NB4 (cell line): ENCODE measurements around the gene WHAMM.

Source experiments
- DNase-seq: peaks from one replicate; pipeline ENCODE4 v3.0.0; 2010; ENCODE audit warnings: low read depth
- H3K4me3 ChIP-seq: one replicate; pipeline ENCODE4 v1.5.1; 2011; ENCODE audit warnings: mild to moderate bottlenecking, low read depth, low read length, moderate library complexity
- MYC ChIP-seq: IDR thresholded peaks from 2 replicates; pipeline ENCODE4 v1.6.1; 2011; ENCODE audit warnings: low read depth, low read length
- POLR2A ChIP-seq: IDR thresholded peaks from 2 replicates; pipeline ENCODE4 v1.6.1; 2011; ENCODE audit warnings: mild to moderate bottlenecking; ENCODE audit not compliant: insufficient read length; ENCODE audit errors: extremely low read depth
- TF ChIP-seq, protein P1 (sequence below): IDR thresholded peaks from 2 replicates; pipeline ENCODE4 v1.6.1; 2011; ENCODE audit warnings: low read depth, low read length
- TF ChIP-seq, protein P2 (sequence below): IDR thresholded peaks from one replicate; pipeline ENCODE4 v1.5.1; 2012; ENCODE audit warnings: low read depth, low read length

Gene WHAMM

DNA sequence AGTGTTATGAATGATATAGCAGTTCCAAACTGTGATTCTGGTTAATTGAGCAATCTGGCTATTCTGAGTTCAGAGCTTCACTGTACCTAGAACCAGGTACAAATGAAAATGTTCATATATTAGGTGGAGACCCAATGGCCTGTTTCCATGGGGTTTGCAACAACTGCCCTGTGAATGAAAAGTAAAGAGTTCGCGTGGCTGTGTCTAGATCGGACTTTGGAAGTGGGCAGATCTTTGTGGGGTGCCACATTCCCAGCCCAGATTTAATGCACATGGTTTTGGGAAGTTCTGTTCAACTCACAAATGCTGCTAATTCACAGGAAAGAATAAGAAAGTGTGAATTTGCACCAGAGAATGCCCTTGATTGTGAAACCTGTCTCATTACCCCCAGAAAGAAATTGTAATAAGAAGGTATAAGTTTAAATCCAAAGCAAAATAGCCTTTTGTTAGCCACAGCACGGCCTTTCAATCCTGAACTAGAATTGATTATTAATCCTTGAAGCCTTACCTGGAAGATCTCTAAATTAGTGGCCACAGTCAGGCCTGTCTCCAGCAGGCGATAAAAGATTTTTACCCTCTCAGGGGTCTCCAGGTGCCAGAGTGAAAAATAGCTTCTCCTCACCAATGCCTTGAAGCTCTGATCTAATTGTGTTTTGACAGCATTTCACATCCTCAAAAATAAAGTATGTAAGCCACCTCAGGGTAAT is 22.6 kb downstream of the WHAMM start:
- no peak for DNase-seq
- H3K4me3 ChIP-seq = peak overlapping the region; percentile 42
- TF ChIP-seq POLR2A (no peak), MYC (no peak)
- TF ChIP-seq, protein P1, sequence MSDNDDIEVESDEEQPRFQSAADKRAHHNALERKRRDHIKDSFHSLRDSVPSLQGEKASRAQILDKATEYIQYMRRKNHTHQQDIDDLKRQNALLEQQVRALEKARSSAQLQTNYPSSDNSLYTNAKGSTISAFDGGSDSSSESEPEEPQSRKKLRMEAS = no peak
- TF ChIP-seq, protein P2, sequence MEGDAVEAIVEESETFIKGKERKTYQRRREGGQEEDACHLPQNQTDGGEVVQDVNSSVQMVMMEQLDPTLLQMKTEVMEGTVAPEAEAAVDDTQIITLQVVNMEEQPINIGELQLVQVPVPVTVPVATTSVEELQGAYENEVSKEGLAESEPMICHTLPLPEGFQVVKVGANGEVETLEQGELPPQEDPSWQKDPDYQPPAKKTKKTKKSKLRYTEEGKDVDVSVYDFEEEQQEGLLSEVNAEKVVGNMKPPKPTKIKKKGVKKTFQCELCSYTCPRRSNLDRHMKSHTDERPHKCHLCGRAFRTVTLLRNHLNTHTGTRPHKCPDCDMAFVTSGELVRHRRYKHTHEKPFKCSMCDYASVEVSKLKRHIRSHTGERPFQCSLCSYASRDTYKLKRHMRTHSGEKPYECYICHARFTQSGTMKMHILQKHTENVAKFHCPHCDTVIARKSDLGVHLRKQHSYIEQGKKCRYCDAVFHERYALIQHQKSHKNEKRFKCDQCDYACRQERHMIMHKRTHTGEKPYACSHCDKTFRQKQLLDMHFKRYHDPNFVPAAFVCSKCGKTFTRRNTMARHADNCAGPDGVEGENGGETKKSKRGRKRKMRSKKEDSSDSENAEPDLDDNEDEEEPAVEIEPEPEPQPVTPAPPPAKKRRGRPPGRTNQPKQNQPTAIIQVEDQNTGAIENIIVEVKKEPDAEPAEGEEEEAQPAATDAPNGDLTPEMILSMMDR = no peak

DNA sequence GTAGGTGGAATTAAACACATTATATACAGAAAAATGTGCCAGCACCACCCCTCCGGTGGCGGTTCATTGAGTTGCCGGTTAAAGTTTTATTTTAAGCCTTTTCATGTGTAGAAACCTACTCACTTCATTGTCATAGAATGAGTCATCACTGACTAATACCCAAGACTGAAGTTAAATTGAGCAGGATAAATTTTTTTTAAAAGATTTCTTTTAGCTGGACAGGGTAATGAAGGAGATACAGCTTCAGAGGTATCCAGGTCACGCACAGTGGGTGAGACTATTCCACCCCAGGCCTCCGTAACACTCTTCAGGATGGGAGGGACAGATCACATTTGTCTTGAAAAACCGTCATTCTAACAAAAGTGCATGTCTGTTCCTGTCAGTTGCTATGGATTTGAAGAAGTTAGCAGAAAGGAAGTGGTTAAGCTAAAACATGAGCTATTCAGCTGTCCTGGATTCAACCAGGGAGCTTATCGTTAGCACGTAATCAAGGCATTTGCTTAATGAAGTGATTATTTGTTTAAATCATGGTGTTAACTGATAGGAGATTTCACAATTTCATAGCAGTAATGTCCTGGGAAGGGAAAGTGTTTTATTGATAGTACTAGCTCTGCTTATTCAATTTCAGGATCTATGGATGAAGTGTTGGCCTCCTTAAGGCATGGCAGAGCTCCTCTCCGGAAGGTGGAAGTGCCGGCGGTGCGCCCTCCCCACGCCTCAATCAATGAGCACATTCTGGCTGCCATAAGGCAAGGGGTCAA is 23.4 kb downstream of the WHAMM start:
- TF ChIP-seq, protein P1 = peak; percentile 88
- no peak for TF ChIP-seq POLR2A
- peak; percentile 90 for DNase-seq
- H3K4me3 ChIP-seq = peak overlapping the region; percentile 42

DNA sequence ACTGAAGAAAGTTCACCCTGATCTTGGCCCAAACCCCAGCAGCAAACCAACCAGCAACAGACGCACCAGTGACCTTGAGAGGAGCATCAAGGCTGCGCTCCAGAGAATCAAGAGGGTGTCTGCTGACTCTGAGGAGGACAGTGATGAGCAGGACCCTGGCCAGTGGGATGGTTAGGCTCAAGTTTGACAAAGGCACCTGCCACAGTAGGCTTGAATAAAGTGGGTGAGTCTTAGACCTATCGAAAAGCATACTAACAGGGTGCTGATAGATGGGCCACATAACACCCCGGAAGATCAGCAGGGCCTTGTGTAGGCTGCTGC is 23.9 kb downstream of the WHAMM start:
- peak overlapping the region; percentile 26 for H3K4me3 ChIP-seq
- TF ChIP-seq, protein P1 = no peak
- TF ChIP-seq, protein P2 = no peak
- no peak for TF ChIP-seq MYC
- no peak for TF ChIP-seq POLR2A
- DNase-seq = no peak

DNA sequence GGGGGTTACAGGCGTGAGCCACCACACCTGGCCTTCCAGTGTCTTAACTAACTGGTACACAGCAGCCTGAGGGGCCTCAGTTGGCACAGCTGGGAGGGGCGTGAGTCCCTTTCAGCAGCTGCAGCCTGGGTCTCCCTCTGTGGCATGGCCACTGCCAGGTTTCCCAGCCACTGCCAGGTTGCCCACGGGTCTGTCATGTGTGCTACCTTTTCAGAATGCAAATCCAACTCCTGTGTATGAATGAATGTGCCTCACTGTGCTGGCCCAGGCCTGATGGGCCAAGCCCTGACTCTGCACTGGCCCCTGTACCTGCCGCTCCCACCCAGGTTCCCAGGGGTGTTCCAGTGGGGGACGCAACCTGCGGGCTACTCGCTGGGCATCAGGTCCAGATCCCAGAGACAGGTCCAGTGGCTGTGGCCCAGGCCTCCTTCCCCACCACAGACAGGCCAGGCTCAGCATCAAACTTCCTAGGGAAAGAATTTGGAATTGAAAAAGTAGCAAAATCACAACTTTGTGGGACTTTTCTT is 26.0 kb downstream of the WHAMM start:
- H3K4me3 ChIP-seq = no peak overlapping the region
- no peak for DNase-seq
- TF ChIP-seq POLR2A (no peak), MYC (no peak)
- TF ChIP-seq, protein P2 = no peak
- TF ChIP-seq, protein P1 = no peak

- no peak for DNase-seq
Observed at GRCh38 chr15:82838096-82838735, 28.8 kb downstream of the WHAMM start.

More at GRCh38 chr15:82838096-82838735, 28.8 kb downstream of the WHAMM start:
- TF ChIP-seq POLR2A (no peak), MYC (no peak)
- TF ChIP-seq, protein P2 = no peak
- TF ChIP-seq, protein P1 = no peak
- no peak overlapping the region for H3K4me3 ChIP-seq
